GM12878 (cell line): ENCODE results near the gene PTPRB. TPM values are rescaled to one million over a fixed set of nuclear protein-coding genes. Genes with fewer than 3 reads are reported as not detected.

Experiments used
- ATAC-seq: fragments of 200-7000 bp; cut with Tn5 transposase; 3 replicates; pipeline ENCODE4 v1.9.1; 2020; ENCODE audit warnings: mild to moderate bottlenecking, moderate library complexity
- BruUV-seq: library from RNA; stranded (reverse); fragments of 400-500 nt; replicated peaks from 2 replicates; lab custom pipeline; 2021; lab: Mats Ljungman, UMichigan
- CTCF ChIA-PET: fragments of 300-600 bp; sonication (Branson Sonifier 250); formaldehyde crosslinking; extraction: SDS; loops from one replicate; lab custom pipeline; 2021; ENCODE audit warnings: inconsistent platforms; lab: Yijun Ruan, JAX
- POLR2A ChIA-PET: fragments of 350-600 bp; formaldehyde crosslinking; extraction: SDS; loops from one replicate; lab custom pipeline; 2021; ENCODE audit warnings: inconsistent platforms; lab: Charles Lee
- RAD21 ChIA-PET: fragments of 300-600 bp; sonication (Branson Sonifier 250); formaldehyde crosslinking; loops from one replicate; lab custom pipeline; 2023; ENCODE audit warnings: antibody characterized with exemption; ENCODE audit not compliant: unreplicated experiment; lab: Charles Lee
- SMC1A ChIA-PET: fragments of 300-600 bp; sonication (Branson Sonifier 250); formaldehyde crosslinking; loops from one replicate; lab custom pipeline; 2023; ENCODE audit not compliant: unreplicated experiment, uncharacterized antibody; lab: Charles Lee
- DNase-seq: peaks from one replicate; pipeline ENCODE4 v3.0.0-alpha.2; 2011; ENCODE audit warnings: low read depth, low spot score
- FAIRE-seq: peaks from 3 replicates; lab custom pipeline; 2011; peaks lifted over from hg19 to GRCh38; lab: Jason Lieb, UNC
- H2AFZ ChIP-seq: 2 replicates; pipeline ENCODE4 v1.6.0; 2011; ENCODE audit warnings: low read depth, low read length, control low read depth; ENCODE audit not compliant: control insufficient read depth
- H3K27ac ChIP-seq: 2 replicates; pipeline ENCODE4 v1.5.1; 2011; ENCODE audit warnings: control low read depth; ENCODE audit not compliant: control insufficient read depth, insufficient read depth
- H3K27me3 ChIP-seq, 2 experiments: replicated peaks in 1 of 2; 2 replicates each; pipeline versions ENCODE4 v1.6.0 to v1.6.1; 2011; ENCODE audit warnings: low read length in 1 of 2; ENCODE audit not compliant: control insufficient read depth in 2 of 2, insufficient read depth in 2 of 2
- H3K36me3 ChIP-seq, 2 experiments: 2 replicates each; pipeline ENCODE4 v1.5.1; 2011; ENCODE audit warnings: low read length in 1 of 2; ENCODE audit not compliant: control insufficient read depth in 2 of 2, insufficient read depth in 2 of 2
- H3K4me1 ChIP-seq: 2 replicates; pipeline ENCODE4 v1.6.1; 2011; ENCODE audit warnings: mild to moderate bottlenecking, low read length, moderate library complexity, mixed read lengths; ENCODE audit not compliant: control insufficient read depth, insufficient read depth
- H3K4me2 ChIP-seq: 2 replicates; pipeline ENCODE4 v1.6.0; 2011; ENCODE audit warnings: control low read depth; ENCODE audit not compliant: control insufficient read depth, insufficient read depth
- H3K4me3 ChIP-seq: fragments of 200-600 bp; sonication (generic); 2 replicates; pipeline ENCODE4 v1.5.1; 2016
- H3K79me2 ChIP-seq: 2 replicates; pipeline ENCODE4 v1.6.0; 2011; ENCODE audit warnings: low read length; ENCODE audit not compliant: control insufficient read depth, insufficient read depth
- H3K9ac ChIP-seq: 2 replicates; pipeline ENCODE4 v1.8.0; 2011; ENCODE audit warnings: low read length, control low read depth, mixed read lengths; ENCODE audit not compliant: control insufficient read depth, insufficient read depth
- H3K9me3 ChIP-seq: replicated peaks from 3 replicates; pipeline ENCODE4 v1.5.1; 2011; ENCODE audit warnings: mild to moderate bottlenecking, low read length; ENCODE audit not compliant: control insufficient read depth, insufficient read depth
- H4K20me1 ChIP-seq: 2 replicates; pipeline ENCODE4 v1.6.0; 2011; ENCODE audit not compliant: control insufficient read depth, insufficient read depth
- ATF7 ChIP-seq: fragments of 450-650 bp; IDR thresholded peaks from 2 replicates; pipeline ENCODE4 v1.6.1; 2016; ENCODE audit warnings: low read depth, mild to moderate bottlenecking
- CHD2 ChIP-seq: IDR thresholded peaks from 2 replicates; pipeline ENCODE4 v1.6.1; 2011; ENCODE audit warnings: low read depth, low read length, improper control_type of control experiment, borderline replicate concordance
- CTCF ChIP-seq, 3 experiments: IDR thresholded peaks in 2 of 3; conservative IDR thresholded peaks in 1 of 3; 2 replicates each; pipeline ENCODE4 v1.5.1; 2011; ENCODE audit warnings: low read depth in 3 of 3, low read length in 3 of 3, mild to moderate bottlenecking in 3 of 3, control low read depth in 2 of 3, moderate library complexity in 2 of 3, inconsistent platforms in 1 of 3, mixed read lengths in 1 of 3; ENCODE audit not compliant: control insufficient read depth in 2 of 3, insufficient read depth in 1 of 3; ENCODE audit errors: extremely low read depth in 1 of 3
- DPF2 ChIP-seq: fragments of 450-650 bp; IDR thresholded peaks from 2 replicates; pipeline ENCODE4 v1.6.1; 2017; ENCODE audit warnings: mild to moderate bottlenecking
- EGR1 ChIP-seq, 2 experiments: IDR thresholded peaks; 1 replicate in 1 of 2; 2 replicates in 1 of 2; pipeline ENCODE4 v1.6.1; 2011 to 2012; ENCODE audit warnings: low read depth in 2 of 2, low read length in 2 of 2, borderline replicate concordance in 1 of 2, mild to moderate bottlenecking in 1 of 2, moderate library complexity in 1 of 2
- GABPA ChIP-seq: IDR thresholded peaks from 2 replicates; pipeline ENCODE4 v1.6.1; 2014; ENCODE audit warnings: antibody characterized with exemption, low read depth, mild to moderate bottlenecking, inconsistent platforms
- HDAC6 ChIP-seq: fragments of 200-600 bp; sonication (generic); IDR thresholded peaks from one replicate; pipeline ENCODE4 v1.8.0; 2017; ENCODE audit warnings: antibody characterized with exemption; ENCODE audit not compliant: unreplicated experiment
- MEF2A ChIP-seq: IDR thresholded peaks from 2 replicates; pipeline ENCODE4 v1.6.1; 2011; ENCODE audit warnings: low read depth, mild to moderate bottlenecking, low read length, moderate library complexity; ENCODE audit not compliant: insufficient read depth
- SIN3A ChIP-seq: IDR thresholded peaks from 2 replicates; pipeline ENCODE4 v1.6.1; 2012; ENCODE audit warnings: low read depth, low read length, improper control_type of control experiment
- SMARCA5 ChIP-seq: fragments of 450-650 bp; IDR thresholded peaks from 2 replicates; pipeline ENCODE4 v1.6.1; 2017; ENCODE audit warnings: mild to moderate bottlenecking
- SP1 ChIP-seq: IDR thresholded peaks from one replicate; pipeline ENCODE4 v1.6.1; 2011; ENCODE audit warnings: low read depth, low read length
- TARDBP ChIP-seq: IDR thresholded peaks from 2 replicates; pipeline ENCODE4 v1.6.1; 2016; ENCODE audit warnings: borderline replicate concordance
- USF1 ChIP-seq: IDR thresholded peaks from 2 replicates; pipeline ENCODE4 v1.6.1; 2011; ENCODE audit warnings: borderline replicate concordance, low read depth, mild to moderate bottlenecking, moderate library complexity, mixed read lengths, low read length; ENCODE audit not compliant: insufficient read depth; ENCODE audit errors: extremely low read length
- ZBTB33 ChIP-seq: fragments of 450-650 bp; IDR thresholded peaks from 2 replicates; pipeline ENCODE4 v1.6.1; 2017; ENCODE audit warnings: mild to moderate bottlenecking
- ZNF274 ChIP-seq: IDR thresholded peaks from one replicate; pipeline ENCODE4 v1.8.0; 2011; ENCODE audit not compliant: insufficient read length, insufficient read depth
- WGBS: methylation state at CpG from one replicate; pipeline ENCODE4 v1.1.6; 2016; ENCODE audit warnings: low lambda C conversion rate; ENCODE audit not compliant: insufficient replicate concordance, insufficient coverage; ENCODE audit errors: missing lambda C conversion rate; 5-methylcytosine and 5-hydroxymethylcytosine counted together
- in situ Hi-C: fragments of 300-500 bp; cut with MboI; formaldehyde crosslinking; loops from 9 replicates; pipeline ENCODE4 v1.14.3; 2018; ENCODE audit warnings: mixed read lengths
- intact Hi-C: fragments of 100-400 bp; cut with micrococcal nuclease; formaldehyde crosslinking; loops from one replicate; pipeline ENCODE4 v1.14.2; 2022; ENCODE audit not compliant: unreplicated experiment
- polyA plus RNA-seq, 11 experiments: library from polyadenylated mRNA; depleted of rRNA in 4 of 11; unstranded in 6 of 11; stranded (reverse) in 5 of 11; fragments of >200 nt; fragmentation: Nextera tagmentation in 4 of 11; fragmentation: Illumina TruSeq in 1 of 11; extraction: Ambion mirVana in 4 of 11; extraction: Trizol in 1 of 11; gene quantifications; 1 replicate in 1 of 11; 2 replicates in 10 of 11; pipeline versions ENCODE4 v1.2.1 to v1.2.3, GENCODE V29; 2011 to 2016; ENCODE audit warnings: inconsistent platforms in 2 of 11, missing spikeins in 2 of 11, low read depth in 1 of 11
- total RNA-seq, 4 experiments: library from RNA; depleted of rRNA in 3 of 4; stranded (reverse); fragments of >200 nt in 3 of 4; fragmentation: Illumina TruSeq in 1 of 4; extraction: Trizol in 1 of 4; gene quantifications; 2 replicates each; pipeline versions ENCODE4 v1.2.1 to v1.2.3, GENCODE V29; 2013 to 2021

Gene PTPRB
- total and polyA plus RNA-seq, 10 of the 15 experiments (the other 5 are each of a cell fraction or from before 2014, with no cell fraction given): 0.03 to 0.35 (median 0.05) TPM

- Histone ChIP-seq H3K36me3 (no peaks in the 10 kb centered on the region), H3K27ac (no peak overlapping the region), H2AFZ (no peak overlapping the region), H3K4me1 (no peaks in the 10 kb centered on the region), H3K9ac (no peak overlapping the region), H3K4me2 (no peak overlapping the region), H3K27me3 (no peaks in the 10 kb centered on the region), H3K79me2 (no peaks in the 10 kb centered on the region), H3K4me3 (no peak overlapping the region), H3K9me3 (no peaks in the 10 kb centered on the region), H4K20me1 (no peaks in the 10 kb centered on the region)
- no peak for ATAC-seq
- BruUV-seq: no TSS peak
- in situ Hi-C loops: no loop called here
- ChIA-PET SMC1A (no interaction called here), CTCF (no interaction called here), POLR2A (no interaction called here), RAD21 (no interaction called here)
- DNase-seq: no peak
- no peak for FAIRE-seq
- intact Hi-C loops: no loop called here
- 50% methylated on average over 6 of the region's 6 CpGs for WGBS
- TF ChIP-seq CHD2 (no peak), MEF2A (no peak), GABPA (no peak), USF1 (no peak), SIN3A (no peak), ZNF274 (no peak)
Measured at GRCh38 chr12:70535896-70536374, 101.3 kb downstream of the PTPRB start.

- Histone ChIP-seq H2AFZ (no peak overlapping the region), H3K4me3 (no peak overlapping the region), H3K27ac (no peak overlapping the region), H3K9ac (no peak overlapping the region), H3K79me2 (no peaks in the 10 kb centered on the region), H3K4me1 (no peaks in the 10 kb centered on the region), H3K4me2 (no peak overlapping the region), H4K20me1 (no peaks in the 10 kb centered on the region), H3K9me3 (no peaks in the 10 kb centered on the region), H3K36me3 (no peaks in the 10 kb centered on the region), H3K27me3 (no peaks in the 10 kb centered on the region)
- POLR2A ChIA-PET: no interaction called here
- CTCF ChIA-PET: no interaction called here
- DNase-seq (no peak), FAIRE-seq (no peak), ATAC-seq (no peak)
- WGBS: 61% methylated on average over 7 of the region's 7 CpGs
- SMC1A ChIA-PET: interaction anchor here (1.1 kb wide), 1 partner anchor 11 kb away, joined by 3 read pairs; no protein-coding TSS in a partner anchor
- no TSS peak for BruUV-seq
- intact Hi-C loops (no loop called here), in situ Hi-C loops (no loop called here)
- RAD21 ChIA-PET: no interaction called here
- TF ChIP-seq EGR1 (IDR thresholded peaks at IDR 0.05; ENCODE audit: borderline replicate concordance in 1 of 2, low read depth in 2 of 2, low read length in 2 of 2) (no peak), CTCF (IDR thresholded peaks at IDR 0.05 in 2 of 3, conservative IDR thresholded peaks at IDR 0.05 in 1 of 3; ENCODE audit: control insufficient read depth in 2 of 3, extremely low read depth in 1 of 3, insufficient read depth in 1 of 3, low read depth in 3 of 3, low read length in 3 of 3) (no peak), ATF7 (no peak), DPF2 (no peak), SIN3A (no peak), HDAC6 (no peak), SMARCA5 (no peak), TARDBP (no peak), ZBTB33 (no peak), SP1 (no peak)
Measured at GRCh38 chr12:70534466-70534865, 102.8 kb downstream of the PTPRB start.
